ENCODE measurements around the gene DUOXA2. TPM values are rescaled to one million over a fixed set of nuclear protein-coding genes. Genes with fewer than 3 reads are reported as not detected.
A peak's percentile ranks its signal among the peaks of the same experiment; 100 is the strongest.

DUOXA2 gene
- polyA plus RNA-seq, 10 donors = 0.20 to 0.34 TPM; not detected in 8

DNA sequence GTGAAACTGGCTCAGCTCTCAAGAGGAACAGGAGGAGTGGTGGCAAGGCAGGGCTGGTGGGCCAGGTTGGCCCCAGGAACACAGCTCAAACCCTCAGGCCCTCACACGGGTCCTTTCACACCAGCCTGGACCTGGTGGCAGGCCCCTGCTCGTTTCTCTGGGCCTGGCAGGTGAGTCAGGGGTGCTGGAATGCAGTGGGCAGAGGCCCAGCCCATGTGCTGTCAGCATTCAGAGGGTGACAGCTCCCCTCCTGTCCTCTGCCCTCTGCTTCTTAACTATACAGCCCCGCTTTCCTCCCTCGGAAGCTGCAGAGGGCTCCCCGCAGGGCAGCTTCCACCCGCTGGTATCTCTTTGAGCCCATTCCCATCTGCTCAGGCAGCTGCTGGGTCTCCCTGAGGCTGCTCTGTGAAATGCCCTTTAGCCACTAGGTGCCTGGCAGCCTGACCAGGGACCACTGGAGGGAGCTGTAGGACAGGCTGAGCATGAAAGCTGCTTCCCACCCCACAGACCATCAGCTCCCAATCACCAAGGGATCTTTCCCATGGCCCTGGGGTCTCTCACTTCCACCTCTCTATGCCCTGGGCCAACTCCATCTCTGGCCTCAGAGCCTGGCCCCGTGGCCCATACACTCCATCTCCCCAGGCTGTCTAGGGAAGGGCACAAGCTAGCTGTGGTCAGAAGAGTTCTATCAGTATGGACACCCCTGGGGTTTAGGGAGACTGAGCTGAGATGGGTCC lies 48.8 kb downstream of the DUOXA2 start:
- peak; percentile 67 to 86 (median 73) for DNase-seq

DNA sequence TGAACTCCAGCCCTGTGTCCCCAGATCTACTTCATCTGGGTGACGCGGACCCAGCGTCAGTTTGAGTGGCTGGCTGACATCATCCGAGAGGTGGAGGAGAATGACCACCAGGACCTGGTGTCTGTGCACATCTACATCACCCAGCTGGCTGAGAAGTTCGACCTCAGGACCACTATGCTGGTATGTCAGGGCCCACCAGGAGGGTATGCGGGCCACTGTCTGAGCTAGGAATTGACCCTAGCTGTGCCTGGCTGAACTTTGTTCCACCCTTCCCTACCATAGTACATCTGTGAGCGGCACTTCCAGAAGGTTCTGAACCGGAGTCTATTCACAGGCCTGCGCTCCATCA lies 49.4 kb downstream of the DUOXA2 start:
- no peak for DNase-seq

DNA sequence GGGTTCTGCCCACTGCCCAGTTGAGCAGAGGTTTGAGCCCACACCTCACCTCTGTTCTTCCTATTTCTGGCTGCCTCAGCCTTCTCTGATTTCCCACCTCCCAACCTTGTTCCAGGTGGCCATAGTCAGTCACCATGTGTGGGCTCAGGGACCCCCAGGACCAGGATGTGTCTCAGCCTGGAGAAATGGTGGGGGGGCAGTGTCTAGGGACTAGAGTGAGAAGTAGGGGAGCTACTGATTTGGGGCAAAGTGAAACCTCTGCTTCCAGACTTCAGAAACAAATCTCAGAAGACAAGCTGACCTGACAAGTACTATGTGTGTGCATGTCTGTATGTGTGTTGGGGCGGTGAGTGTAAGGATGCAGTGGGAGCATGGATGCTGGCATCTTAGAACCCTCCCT lies 50.8 kb downstream of the DUOXA2 start:
- DNase-seq = no peak

DNA sequence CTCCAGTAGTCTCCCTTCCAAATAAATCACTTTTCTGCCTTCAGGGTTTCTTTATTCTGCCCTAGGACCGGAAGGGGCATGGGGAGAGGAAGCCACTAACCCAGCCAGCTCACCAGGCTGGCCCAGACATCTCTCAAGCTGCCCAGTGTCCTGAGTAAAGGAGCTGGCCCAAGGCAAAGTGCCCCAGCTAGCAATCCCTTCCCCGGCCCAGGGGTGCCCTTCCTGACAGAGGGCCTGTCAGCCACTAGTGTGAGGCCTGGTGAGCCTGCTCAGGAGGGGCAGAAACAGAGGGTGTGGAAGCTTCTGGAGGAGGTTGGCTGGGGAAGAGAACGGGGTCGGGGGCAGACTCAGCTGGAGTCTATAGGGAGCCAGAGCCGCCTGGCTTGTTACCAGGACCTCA lies 51.4 kb downstream of the DUOXA2 start:
- DNase-seq = no peak

DNA sequence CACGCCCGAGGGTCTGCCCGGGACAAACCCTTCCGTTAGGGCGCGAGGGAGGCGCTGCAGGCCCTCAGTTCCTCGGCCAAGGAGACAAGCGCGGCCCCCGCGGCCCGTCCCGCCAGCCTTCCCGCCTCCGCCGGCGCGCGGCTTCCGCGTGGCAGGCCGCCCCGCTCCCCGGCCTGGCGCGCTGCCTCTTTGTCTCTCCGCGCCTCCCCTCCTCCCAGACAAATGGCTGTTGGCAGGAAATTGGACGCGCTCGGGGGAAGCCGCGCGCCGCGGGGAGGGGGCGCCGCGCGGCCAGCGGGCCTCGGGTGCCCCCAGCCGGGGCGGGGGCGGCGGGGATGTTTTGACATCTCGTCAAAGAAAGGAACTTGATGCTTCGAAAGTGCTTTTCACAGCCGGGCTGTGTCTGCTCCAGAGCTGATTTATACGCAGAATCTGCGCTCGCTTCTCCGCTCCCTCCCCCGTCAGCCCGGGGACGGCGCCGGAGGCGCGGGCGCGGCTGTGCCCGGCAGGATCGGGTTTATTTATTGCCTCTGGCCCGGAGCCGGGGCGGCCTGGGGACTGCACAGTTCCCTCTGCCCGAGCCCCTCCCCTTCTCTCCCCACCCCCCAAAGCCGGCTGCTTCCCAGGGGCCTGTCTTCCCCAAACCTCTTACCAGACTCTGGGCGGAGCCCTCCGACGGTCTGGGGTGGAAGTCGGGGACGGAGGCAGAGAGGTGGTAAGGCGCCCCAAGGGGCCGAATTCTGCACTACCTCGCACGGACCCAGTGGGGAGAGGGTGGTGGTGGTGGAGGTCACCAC lies 52.9 kb downstream of the DUOXA2 start:
- peak; percentile 79 to 94 (median 91) for DNase-seq

DNA sequence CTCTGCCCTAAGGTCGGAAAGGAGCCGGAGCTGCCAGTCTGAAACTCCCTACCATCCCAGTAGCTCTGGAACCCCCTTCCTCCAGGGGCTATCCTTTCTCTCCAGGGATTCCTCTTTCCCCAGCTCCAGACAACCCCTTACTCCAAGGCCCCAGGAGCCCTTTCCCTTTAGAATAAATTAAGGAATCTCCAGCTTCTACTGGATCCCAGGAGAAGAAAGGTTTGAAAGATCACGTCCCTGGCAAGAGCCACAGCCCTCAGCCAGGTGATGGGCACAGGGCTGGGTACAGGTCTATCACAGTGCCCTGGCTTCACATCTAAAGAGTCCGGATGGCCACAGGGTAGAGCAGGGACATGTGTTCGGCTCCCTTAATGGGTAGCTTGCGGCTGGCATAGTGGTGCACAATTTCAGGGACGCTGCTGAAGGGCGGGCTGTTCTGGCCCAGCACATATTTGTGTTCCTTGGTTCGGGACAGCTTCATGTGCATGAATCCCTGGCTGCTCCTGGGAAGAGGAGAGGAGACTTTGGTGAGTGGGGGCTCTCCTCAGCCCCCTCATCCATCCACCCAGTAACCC lies 53.6 kb downstream of the DUOXA2 start:
- DNase-seq = no peak

Other genes with a start within 250 kb of the DUOXA2 start
- gene TERB2, start 157.6 kb upstream of the DUOXA2 start, polyA plus RNA-seq (ENCODE audit: insufficient read length in 10 of 10) = not detected
- 10 to 100 TPM in 2 of 10 donors, 1 to 10 TPM in 8; 5.7 to 12.4 (median 7.0) TPM for gene SORD, start 91.1 kb upstream of the DUOXA2 start, polyA plus RNA-seq (ENCODE audit: insufficient read length in 10 of 10)
- under 1 TPM in 5 of 10 donors, not detected in 5; 0.03 to 0.42 (median 0.19) TPM for gene DUOX2, start 154 bp upstream of the DUOXA2 start, polyA plus RNA-seq (ENCODE audit: insufficient read length in 10 of 10)
- 1 to 10 TPM in 2 of 10 donors, under 1 TPM in 2, not detected in 6; 0.12 to 3.5 (median 1.6) TPM for gene DUOXA1, start 15.6 kb downstream of the DUOXA2 start, polyA plus RNA-seq (ENCODE audit: insufficient read length in 10 of 10)
- gene DUOX1, start 15.7 kb downstream of the DUOXA2 start, polyA plus RNA-seq (ENCODE audit: insufficient read length in 10 of 10) = 1 to 10 TPM in 8 of 10 donors, under 1 TPM in 2; 0.65 to 5.9 (median 2.4) TPM
- gene SHF, start 73.6 kb downstream of the DUOXA2 start, polyA plus RNA-seq (ENCODE audit: insufficient read length in 10 of 10) = 10 to 100 TPM in 6 of 10 donors, 1 to 10 TPM in 4; 7.2 to 15.4 (median 10.1) TPM
- gene SLC28A2, start 137.9 kb downstream of the DUOXA2 start, polyA plus RNA-seq (ENCODE audit: insufficient read length in 10 of 10) = under 1 TPM; 0.07 to 0.43 (median 0.20) TPM